ENCODE measurements around the gene PEA15.

PEA15 gene

DNA sequence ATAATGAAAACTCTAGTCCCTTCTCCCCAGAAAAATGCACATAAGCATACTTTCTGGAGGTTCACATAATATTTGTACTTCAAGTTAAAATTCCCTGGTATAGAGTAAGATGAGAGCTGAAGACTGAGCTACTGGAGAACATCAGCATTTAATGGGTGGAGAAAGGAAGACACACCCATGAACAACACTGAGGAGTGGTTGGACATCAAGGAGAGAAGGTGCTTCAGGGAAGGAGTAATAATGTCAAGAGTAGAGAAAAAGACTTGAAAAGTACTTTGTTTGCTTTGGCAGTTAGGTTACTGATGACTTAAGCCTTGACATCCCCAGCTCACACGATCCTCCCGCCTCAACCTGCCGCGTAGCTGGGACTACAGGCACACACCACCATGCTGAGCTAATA lies 21.9 kb downstream of the PEA15 start:
- no peak for TF ChIP-seq ZFX (IDR thresholded peaks at IDR 0.05; ENCODE audit: borderline replicate concordance)
- TF ChIP-seq, protein P1, sequence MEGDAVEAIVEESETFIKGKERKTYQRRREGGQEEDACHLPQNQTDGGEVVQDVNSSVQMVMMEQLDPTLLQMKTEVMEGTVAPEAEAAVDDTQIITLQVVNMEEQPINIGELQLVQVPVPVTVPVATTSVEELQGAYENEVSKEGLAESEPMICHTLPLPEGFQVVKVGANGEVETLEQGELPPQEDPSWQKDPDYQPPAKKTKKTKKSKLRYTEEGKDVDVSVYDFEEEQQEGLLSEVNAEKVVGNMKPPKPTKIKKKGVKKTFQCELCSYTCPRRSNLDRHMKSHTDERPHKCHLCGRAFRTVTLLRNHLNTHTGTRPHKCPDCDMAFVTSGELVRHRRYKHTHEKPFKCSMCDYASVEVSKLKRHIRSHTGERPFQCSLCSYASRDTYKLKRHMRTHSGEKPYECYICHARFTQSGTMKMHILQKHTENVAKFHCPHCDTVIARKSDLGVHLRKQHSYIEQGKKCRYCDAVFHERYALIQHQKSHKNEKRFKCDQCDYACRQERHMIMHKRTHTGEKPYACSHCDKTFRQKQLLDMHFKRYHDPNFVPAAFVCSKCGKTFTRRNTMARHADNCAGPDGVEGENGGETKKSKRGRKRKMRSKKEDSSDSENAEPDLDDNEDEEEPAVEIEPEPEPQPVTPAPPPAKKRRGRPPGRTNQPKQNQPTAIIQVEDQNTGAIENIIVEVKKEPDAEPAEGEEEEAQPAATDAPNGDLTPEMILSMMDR (IDR thresholded peaks at IDR 0.05): no peak

GRCh38 chr1:160227561-160227960 lies 22.4 kb downstream of the PEA15 start:
- no peak for TF ChIP-seq ZFX (IDR thresholded peaks at IDR 0.05; ENCODE audit: borderline replicate concordance)
- TF ChIP-seq, protein P1 (IDR thresholded peaks at IDR 0.05): no peak
- no peak overlapping the region for H3K27ac ChIP-seq

More for the DNA sequence above, 21.9 kb downstream of the PEA15 start:
- 0 out of 2 replicates have a peak overlapping the region, but pooled peaks have one; percentile 3 for H3K27ac ChIP-seq

GRCh38 chr1:160228431-160228830 lies 23.2 kb downstream of the PEA15 start:
- TF ChIP-seq, protein P1 (IDR thresholded peaks at IDR 0.05): no peak
- no peak for TF ChIP-seq ZFX (IDR thresholded peaks at IDR 0.05; ENCODE audit: borderline replicate concordance)
- no peak overlapping the region for H3K27ac ChIP-seq

DNA sequence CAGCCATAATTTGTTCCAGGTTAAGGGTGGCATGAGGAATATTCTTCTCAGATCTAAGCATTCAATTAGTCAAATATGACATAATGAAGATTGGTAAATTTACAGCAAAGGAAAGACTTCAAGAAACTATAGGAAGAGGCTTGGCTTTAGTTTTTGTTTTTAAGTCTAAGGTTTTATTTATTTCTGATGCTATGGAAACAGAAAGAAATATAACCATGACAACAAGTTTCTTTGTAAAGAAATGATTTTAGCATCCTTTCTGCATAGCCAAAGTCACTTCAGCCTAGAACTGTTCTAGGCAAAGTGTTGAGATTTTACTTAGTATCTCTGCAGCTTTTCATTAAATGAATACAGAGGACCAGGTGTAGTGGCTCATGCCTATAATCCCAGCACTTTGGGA lies 27.7 kb downstream of the PEA15 start:
- TF ChIP-seq, protein P1 (IDR thresholded peaks at IDR 0.05): no peak
- no peak for TF ChIP-seq ZFX (IDR thresholded peaks at IDR 0.05; ENCODE audit: borderline replicate concordance)
- H3K27ac ChIP-seq: no peak overlapping the region

DNA sequence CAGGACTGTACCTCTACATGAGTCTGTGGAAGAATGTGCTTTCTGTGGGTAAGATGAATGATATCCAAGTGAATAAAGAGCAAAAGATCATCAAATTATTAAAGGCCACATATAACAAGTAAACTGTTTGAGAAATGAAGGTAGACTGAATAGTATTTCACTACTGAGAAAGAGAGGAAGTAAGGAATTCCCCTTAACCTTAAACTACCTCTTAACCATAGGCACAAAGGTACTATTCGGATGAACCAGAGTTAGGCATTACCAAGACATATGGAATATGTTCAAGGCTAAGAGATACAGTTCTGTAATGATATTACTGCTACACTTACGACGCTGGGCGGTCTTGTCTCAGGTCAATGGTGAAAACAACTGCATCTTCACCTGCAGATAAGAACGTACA lies 31.6 kb downstream of the PEA15 start:
- TF ChIP-seq, protein P1 (IDR thresholded peaks at IDR 0.05): no peak
- TF ChIP-seq ZFX (IDR thresholded peaks at IDR 0.05; ENCODE audit: borderline replicate concordance): no peak
- H3K27ac ChIP-seq: no peak overlapping the region

- TF ChIP-seq, protein P1 (IDR thresholded peaks at IDR 0.05): no peak
- H3K27ac ChIP-seq: no peak overlapping the region
Measured at GRCh38 chr1:160237558-160237957, 32.4 kb downstream of the PEA15 start.

DNA sequence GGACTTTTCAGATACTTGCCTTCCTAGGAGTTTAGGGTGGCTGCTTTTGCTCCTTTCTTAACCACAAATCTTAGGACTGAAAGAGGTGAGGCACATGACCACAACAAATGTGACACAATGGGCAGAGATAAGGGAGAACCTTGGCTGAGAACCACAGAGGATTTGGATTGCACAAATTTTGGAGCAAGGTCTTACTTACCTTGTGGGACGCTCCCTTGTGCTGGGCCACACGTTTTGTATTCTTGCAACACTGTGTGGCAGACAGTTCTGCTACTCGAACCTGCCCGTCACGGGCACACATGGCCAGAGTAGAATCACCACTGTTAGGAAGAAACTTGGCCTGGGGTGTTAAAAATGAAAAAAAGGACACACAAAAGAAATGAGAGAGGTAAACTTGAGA lies 33.2 kb downstream of the PEA15 start:
- H3K27ac ChIP-seq: no peak overlapping the region
- TF ChIP-seq ZFX (IDR thresholded peaks at IDR 0.05; ENCODE audit: borderline replicate concordance): no peak
- TF ChIP-seq, protein P1 (IDR thresholded peaks at IDR 0.05): no peak
